NCI-H2029 (cell line): ENCODE results near the gene ENTREP1.
"Not testable (repeated sequence)": the region's sequence is repeated elsewhere in the genome, so short reads cannot be mapped to it uniquely, and the experiment has no call there.

Experiments used
- DNase-seq: peaks from one replicate; lab custom pipeline; 2025; lab: John Stamatoyannopoulos, UW

ENTREP1 gene

GRCh38 chr9:69324549-69325401 lies at the start of gene ENTREP1:
ENTREP1 (plus strand) TSS chr9:69325215; CDS start chr9:69325310, 95 bp downstream.
- DNase-seq: peak; percentile 68

- DNase-seq: no peak
Measured at GRCh38 chr9:69276775-69277174, 48.2 kb upstream of the ENTREP1 start.

GRCh38 chr9:69279084-69279731 lies 45.8 kb upstream of the ENTREP1 start:
- DNase-seq: no peak

GRCh38 chr9:69279733-69280132 lies 45.3 kb upstream of the ENTREP1 start:
- no peak for DNase-seq

- DNase-seq: no peak
Measured at GRCh38 chr9:69283003-69283402, 42.0 kb upstream of the ENTREP1 start.

- no peak for DNase-seq
Measured at GRCh38 chr9:69292078-69292477, 32.9 kb upstream of the ENTREP1 start.

- DNase-seq: no peak
Measured at GRCh38 chr9:69293156-69293555, 31.9 kb upstream of the ENTREP1 start.

- no peak for DNase-seq
Measured at GRCh38 chr9:69295872-69296552, 29.0 kb upstream of the ENTREP1 start.

- no peak for DNase-seq
Measured at GRCh38 chr9:69297300-69297980, 27.6 kb upstream of the ENTREP1 start.

GRCh38 chr9:69299315-69299714 lies 25.7 kb upstream of the ENTREP1 start:
- DNase-seq: no peak

- no peak for DNase-seq
Measured at GRCh38 chr9:69299826-69300225, 25.2 kb upstream of the ENTREP1 start.

GRCh38 chr9:69303331-69303730 lies 21.7 kb upstream of the ENTREP1 start:
- no peak for DNase-seq

GRCh38 chr9:69306895-69307445 lies 18.0 kb upstream of the ENTREP1 start:
- DNase-seq: not testable (repeated sequence)

- peak; percentile 40 for DNase-seq
Measured at GRCh38 chr9:69307446-69308205, 17.4 kb upstream of the ENTREP1 start.

GRCh38 chr9:69308206-69308931 lies 16.6 kb upstream of the ENTREP1 start:
- no peak for DNase-seq

GRCh38 chr9:69313175-69313574 lies 11.8 kb upstream of the ENTREP1 start:
- no peak for DNase-seq

- DNase-seq: no peak
Measured at GRCh38 chr9:69314547-69314946, 10.5 kb upstream of the ENTREP1 start.

GRCh38 chr9:69317081-69317480 lies 7.9 kb upstream of the ENTREP1 start:
- peak; percentile 56 for DNase-seq

- no peak for DNase-seq
Measured at GRCh38 chr9:69317894-69318293, 7.1 kb upstream of the ENTREP1 start.

GRCh38 chr9:69319324-69320025 lies 5.5 kb upstream of the ENTREP1 start:
- DNase-seq: no peak
